ENCODE measurements around the gene PALMD.

- TF ChIP-seq CTCF (IDR thresholded peaks at IDR 0.05), result no peak
- no peak for TF ChIP-seq EP300 (IDR thresholded peaks at IDR 0.05)
Observed at GRCh38 chr1:99638853-99639252, 7.1 kb upstream of the PALMD start.
